ENCODE data around the gene SAMD13. TPM values are rescaled to one million over a fixed set of nuclear protein-coding genes. Genes with fewer than 3 reads are reported as not detected.

SAMD13 gene
- total and polyA plus RNA-seq, 2 of the 8 experiments (the other 6 are each of a cell fraction or from before 2014, with no cell fraction given) = 0.86 to 2.3 TPM

DNA sequence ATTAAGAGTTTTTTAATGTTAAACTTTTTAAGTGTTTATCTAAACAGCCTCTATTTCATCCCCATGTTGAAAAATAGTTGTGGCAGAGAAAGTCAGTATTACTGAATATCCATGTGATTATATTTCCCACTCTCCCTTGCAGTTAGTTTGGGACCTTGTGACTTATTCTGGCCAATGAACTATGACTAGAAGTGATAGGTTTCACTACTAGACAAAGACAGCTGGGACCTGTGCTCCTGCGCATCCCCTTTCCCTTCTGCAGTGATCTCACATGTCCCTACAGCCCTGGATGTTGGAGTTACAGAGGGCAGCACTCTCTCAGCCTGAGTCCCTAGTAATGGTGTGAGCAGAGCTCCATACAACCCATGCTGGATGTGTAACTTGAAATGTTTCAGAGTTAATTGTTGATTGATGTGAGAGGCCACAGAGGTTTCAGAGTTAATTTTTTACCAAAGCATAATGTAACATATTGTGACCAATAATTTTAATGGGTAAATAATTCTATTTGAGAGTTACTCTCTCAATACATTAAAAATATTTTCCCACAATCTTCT lies 18.7 kb upstream of the SAMD13 start:
- CTCF ChIA-PET (ENCODE audit: partially characterized antibody) = no interaction called here
- no peak overlapping the region for H2BK5ac ChIP-seq (ENCODE audit: low read depth, low read length)
- no peak overlapping the region for H2BK15ac ChIP-seq (ENCODE audit: low read length)
- no peaks in the 10 kb centered on the region for H3K79me1 ChIP-seq (ENCODE audit: low read depth, low read length)
- no peak for FAIRE-seq
- H3K23me2 ChIP-seq (ENCODE audit: low read depth, low read length) = no peaks in the 10 kb centered on the region
- H2BK20ac ChIP-seq (ENCODE audit: low read length) = no peak overlapping the region
- peaks cover 0 to 13% of the 10 kb centered on the region in 2 experiments; a peak in 2 of 4 replicates for H3K9me3 ChIP-seq (ENCODE audit: insufficient read depth in 2 of 2, low read depth in 1 of 2, low read length in 1 of 2)
- H3K27me3 ChIP-seq (replicated peaks in 1 of 4; ENCODE audit: control insufficient read depth in 3 of 4, extremely low read depth in 1 of 4, insufficient read depth in 3 of 4, low read length in 3 of 4) = no peaks in the 10 kb centered on the region
- H3K79me2 ChIP-seq (ENCODE audit: control insufficient read depth in 1 of 2, insufficient read depth in 2 of 2, low read length in 2 of 2) = no peaks in the 10 kb centered on the region
- no peak overlapping the region for H3K4me2 ChIP-seq (ENCODE audit: insufficient read depth in 1 of 2, low read depth in 2 of 2, low read length in 2 of 2)
- H3K4me1 ChIP-seq (replicated peaks in 1 of 4; ENCODE audit: control insufficient read depth in 3 of 4, insufficient read depth in 4 of 4, low read length in 3 of 4) = no peaks in the 10 kb centered on the region
- no peak overlapping the region for H3K56ac ChIP-seq (replicated peaks; ENCODE audit: insufficient read length, low read depth, low read length)
- H4K20me1 ChIP-seq (replicated peaks in 1 of 2; ENCODE audit: control insufficient read depth in 1 of 2, insufficient read depth in 2 of 2, low read length in 2 of 2) = no peaks in the 10 kb centered on the region
- POLR2A ChIA-PET (ENCODE audit: partially characterized antibody) = no interaction called here
- no peak overlapping the region for H3K18ac ChIP-seq (ENCODE audit: extremely low read depth, low read length)
- no peak overlapping the region for H3K23ac ChIP-seq (ENCODE audit: insufficient read length)
- H4K5ac ChIP-seq (ENCODE audit: insufficient read length, low read depth, low read length) = no peak overlapping the region
- no peak overlapping the region for H3K27ac ChIP-seq (ENCODE audit: low read depth, low read length)
- H3K4ac ChIP-seq (replicated peaks; ENCODE audit: insufficient read length, low read depth, low read length) = no peak overlapping the region
- TF ChIP-seq POLR2A (IDR thresholded peaks at IDR 0.05; ENCODE audit: control extremely low read depth in 1 of 2, low read depth in 2 of 2, low read length in 2 of 2) (no peak), SP4 (IDR thresholded peaks at IDR 0.05; ENCODE audit: low read length) (no peak), CBX8 (IDR thresholded peaks at IDR 0.05; ENCODE audit: borderline replicate concordance, low read depth, low read length) (no peak), KDM5A (IDR thresholded peaks at IDR 0.05; ENCODE audit: low read length) (no peak), CREB1 (IDR thresholded peaks at IDR 0.05) (no peak), FOSL1 (IDR thresholded peaks at IDR 0.05; ENCODE audit: insufficient read depth, low read depth, low read length) (no peak), MAFK (IDR thresholded peaks at IDR 0.05; ENCODE audit: low read depth, low read length) (no peak), RBBP5 (IDR thresholded peaks at IDR 0.05; ENCODE audit: borderline replicate concordance, low read depth, low read length) (no peak), CBX5 (IDR thresholded peaks at IDR 0.05; ENCODE audit: low read depth, low read length) (no peak), GTF2F1 (IDR thresholded peaks at IDR 0.05; ENCODE audit: borderline replicate concordance, low read depth, low read length) (no peak), TBP (IDR thresholded peaks at IDR 0.05; ENCODE audit: low read depth, low read length) (no peak), SIX5 (IDR thresholded peaks at IDR 0.05; ENCODE audit: low read depth, low read length) (no peak), YY1 (IDR thresholded peaks at IDR 0.05; ENCODE audit: low read depth, low read length) (no peak)
- H2AFZ ChIP-seq (ENCODE audit: low read length) = no peak overlapping the region
- no peak overlapping the region for H3K4me3 ChIP-seq (ENCODE audit: extremely low read depth in 1 of 4, insufficient read depth in 2 of 4, low read depth in 3 of 4, low read length in 4 of 4)
- WGBS, 2 experiments (ENCODE audit: extremely low coverage in 1 of 2, insufficient coverage in 1 of 2, insufficient read length in 1 of 2, insufficient replicate concordance in 2 of 2, low coverage in 1 of 2, low lambda C conversion rate in 2 of 2, missing lambda C conversion rate in 1 of 2) = 94% methylated on average over 1 of the region's 1 CpG; no CpG with 5 or more reads in 1 of the 2 experiments
- H3K9ac ChIP-seq (replicated peaks in 1 of 4; ENCODE audit: extremely low read depth in 1 of 4, low read depth in 3 of 4, low read length in 3 of 4) = no peak overlapping the region
- H2BK12ac ChIP-seq (ENCODE audit: low read depth, low read length) = no peak overlapping the region
- no peak overlapping the region for H4K8ac ChIP-seq (ENCODE audit: extremely low read depth, insufficient read depth, low read length)
- H2AK5ac ChIP-seq (ENCODE audit: low read depth, low read length) = no peak overlapping the region
- H3K14ac ChIP-seq (ENCODE audit: insufficient read length) = no peak overlapping the region
- no peak overlapping the region for H4K91ac ChIP-seq (replicated peaks; ENCODE audit: insufficient read length, low read length)
- DNase-seq (ENCODE audit: low read depth in 1 of 2, low spot score in 2 of 2) = no peak
- no peak overlapping the region for H2BK120ac ChIP-seq (replicated peaks; ENCODE audit: low read depth, low read length)
- no peaks in the 10 kb centered on the region; a peak in 1 of 8 replicates for H3K36me3 ChIP-seq (ENCODE audit: control insufficient read depth in 2 of 4, insufficient read depth in 4 of 4, low read length in 3 of 4)
